Stimulated activated CD4-positive, alpha-beta T cell treated with anti-CD3 and anti-CD28 coated beads, Interleukin-1b, Interleukin-23, amount 100 ng/mL, for 1 hour (primary cell): ENCODE measurements around the gene E2F7.
"Not testable (repeated sequence)": the region's sequence is repeated elsewhere in the genome, so short reads cannot be mapped to it uniquely, and the experiment has no call there.

ENCODE experiments used
- DNase-seq, 2 donors: peaks; one replicate each; pipeline ENCODE4 v3.0.0-alpha.2; 2020; ENCODE audit warnings: low read depth in 2 of 2

The E2F7 gene, protein sequence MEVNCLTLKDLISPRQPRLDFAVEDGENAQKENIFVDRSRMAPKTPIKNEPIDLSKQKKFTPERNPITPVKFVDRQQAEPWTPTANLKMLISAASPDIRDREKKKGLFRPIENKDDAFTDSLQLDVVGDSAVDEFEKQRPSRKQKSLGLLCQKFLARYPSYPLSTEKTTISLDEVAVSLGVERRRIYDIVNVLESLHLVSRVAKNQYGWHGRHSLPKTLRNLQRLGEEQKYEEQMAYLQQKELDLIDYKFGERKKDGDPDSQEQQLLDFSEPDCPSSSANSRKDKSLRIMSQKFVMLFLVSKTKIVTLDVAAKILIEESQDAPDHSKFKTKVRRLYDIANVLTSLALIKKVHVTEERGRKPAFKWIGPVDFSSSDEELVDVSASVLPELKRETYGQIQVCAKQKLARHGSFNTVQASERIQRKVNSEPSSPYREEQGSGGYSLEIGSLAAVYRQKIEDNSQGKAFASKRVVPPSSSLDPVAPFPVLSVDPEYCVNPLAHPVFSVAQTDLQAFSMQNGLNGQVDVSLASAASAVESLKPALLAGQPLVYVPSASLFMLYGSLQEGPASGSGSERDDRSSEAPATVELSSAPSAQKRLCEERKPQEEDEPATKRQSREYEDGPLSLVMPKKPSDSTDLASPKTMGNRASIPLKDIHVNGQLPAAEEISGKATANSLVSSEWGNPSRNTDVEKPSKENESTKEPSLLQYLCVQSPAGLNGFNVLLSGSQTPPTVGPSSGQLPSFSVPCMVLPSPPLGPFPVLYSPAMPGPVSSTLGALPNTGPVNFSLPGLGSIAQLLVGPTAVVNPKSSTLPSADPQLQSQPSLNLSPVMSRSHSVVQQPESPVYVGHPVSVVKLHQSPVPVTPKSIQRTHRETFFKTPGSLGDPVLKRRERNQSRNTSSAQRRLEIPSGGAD

DNA sequence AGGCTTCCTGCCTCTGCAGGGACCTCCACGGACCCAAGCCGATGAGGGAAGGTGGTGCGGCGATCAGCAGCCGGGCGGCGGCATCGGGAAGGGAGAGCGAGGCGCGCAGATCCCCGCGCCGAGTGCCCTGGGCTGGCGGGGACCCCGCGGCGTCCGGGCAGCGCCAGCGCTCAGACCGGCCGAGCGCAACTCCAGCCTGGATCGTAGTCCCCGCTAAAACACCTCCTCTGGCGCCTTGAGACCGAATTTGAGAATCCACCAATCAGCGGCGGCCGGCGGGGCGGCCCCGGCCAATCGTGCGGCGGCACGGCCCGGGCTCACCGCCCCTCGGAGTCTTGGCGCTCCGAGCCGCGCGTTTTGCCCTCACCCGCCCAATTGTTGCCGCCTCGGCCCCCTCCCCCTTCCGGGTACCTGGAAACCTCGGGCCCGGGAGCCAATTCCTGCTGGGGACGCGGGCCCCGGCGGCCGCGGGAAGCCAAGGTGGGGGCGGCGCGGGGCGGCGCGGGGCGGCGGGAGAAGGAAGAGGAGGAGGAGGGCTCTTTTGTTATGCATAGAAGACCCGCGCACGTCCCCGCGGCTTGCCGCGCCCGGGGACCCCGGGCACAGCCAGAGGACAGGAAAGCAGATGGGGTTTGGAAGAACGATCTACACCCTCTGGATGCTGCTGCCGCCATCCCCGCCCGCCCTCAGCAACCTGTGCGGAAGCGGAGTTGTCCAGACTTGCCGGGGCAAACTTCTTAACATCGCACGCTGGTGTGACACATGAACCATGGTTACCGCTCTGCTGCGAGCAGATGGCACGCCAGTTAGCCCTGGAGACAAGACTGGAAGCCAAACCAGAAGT, at the start of gene E2F7:
Gene E2F7, minus strand, starts transcription at position 209 of the 844 bp plus-strand sequence. CDS start 934 bp downstream, outside the sequence.
- peak; percentile 29 to 72 for DNase-seq

DNA sequence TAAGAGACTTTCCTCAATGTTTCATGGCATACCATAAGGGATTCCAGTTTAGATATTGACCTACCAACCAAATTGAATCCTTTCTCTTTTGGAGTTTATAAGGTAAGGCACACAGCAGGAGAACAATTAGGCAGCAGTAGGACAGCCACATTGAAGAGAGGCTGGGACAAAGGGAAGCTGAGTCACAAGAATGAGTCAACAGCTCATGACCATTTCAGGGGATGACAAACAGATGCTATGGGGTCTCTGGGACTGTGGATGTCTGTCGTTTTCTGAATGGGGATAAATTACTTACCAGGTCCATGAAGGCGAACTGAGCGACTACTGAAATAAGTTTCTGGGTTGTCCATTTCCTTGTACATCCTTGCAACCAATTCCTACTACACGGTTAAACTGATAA, 48.6 kb upstream of the E2F7 start:
- no peak for DNase-seq

DNA sequence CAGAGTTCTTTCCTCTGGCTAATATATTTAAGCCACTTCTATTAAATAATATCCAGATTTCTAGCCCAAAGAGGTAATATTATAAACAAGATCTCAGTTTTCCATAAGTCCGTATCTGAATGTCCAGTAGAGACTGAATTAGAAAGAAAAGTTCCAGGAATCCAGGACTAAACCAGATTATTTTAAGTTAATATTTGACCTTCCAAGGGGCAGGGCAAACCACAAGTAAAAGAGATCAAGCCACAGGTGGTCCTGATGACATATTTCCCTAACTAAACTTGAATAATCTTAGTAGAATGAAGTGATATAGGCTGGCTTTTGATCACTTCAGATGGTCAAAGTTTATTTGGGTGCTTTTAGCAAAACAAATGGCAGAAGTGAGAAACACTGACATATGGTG, 43.3 kb upstream of the E2F7 start:
- no peak for DNase-seq

DNA sequence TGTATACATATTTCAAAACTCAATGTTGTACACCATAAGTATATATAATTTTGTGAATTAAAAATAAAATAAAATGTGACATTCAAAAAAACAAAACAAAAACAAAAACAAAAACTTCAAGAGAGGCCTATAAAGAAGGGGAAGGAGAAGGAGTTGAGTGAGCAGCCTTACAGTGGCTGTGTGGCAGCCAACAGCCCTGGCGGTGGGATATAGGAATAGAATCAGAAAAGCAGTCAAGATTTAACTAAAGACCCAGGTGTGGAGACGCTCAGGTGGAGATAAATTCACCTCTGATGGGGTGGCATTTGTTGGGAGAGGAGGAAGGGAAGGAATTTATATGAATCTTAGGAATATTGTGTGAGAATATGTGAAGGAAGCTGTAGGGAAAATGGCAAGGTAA, 41.8 kb upstream of the E2F7 start:
- no peak for DNase-seq

DNA sequence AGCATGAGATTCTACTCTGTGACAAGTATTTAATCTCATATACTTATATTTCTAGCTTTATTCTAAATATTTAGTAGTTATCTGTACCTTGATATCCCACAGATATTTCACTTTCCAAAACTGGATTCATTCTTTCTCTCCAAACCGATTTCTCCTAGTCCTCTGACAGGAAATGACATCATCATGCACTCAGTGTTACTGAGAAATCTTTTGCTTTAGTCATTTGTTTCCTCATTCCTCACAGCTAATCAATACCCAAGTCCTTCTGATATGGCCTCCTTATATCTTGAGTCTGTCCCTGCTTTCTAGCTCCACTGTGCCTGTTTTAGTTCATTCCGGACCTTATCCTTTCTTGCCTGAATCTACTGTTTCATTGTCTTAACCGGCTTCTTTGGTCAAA, 39.4 kb upstream of the E2F7 start:
- DNase-seq, result no peak

DNA sequence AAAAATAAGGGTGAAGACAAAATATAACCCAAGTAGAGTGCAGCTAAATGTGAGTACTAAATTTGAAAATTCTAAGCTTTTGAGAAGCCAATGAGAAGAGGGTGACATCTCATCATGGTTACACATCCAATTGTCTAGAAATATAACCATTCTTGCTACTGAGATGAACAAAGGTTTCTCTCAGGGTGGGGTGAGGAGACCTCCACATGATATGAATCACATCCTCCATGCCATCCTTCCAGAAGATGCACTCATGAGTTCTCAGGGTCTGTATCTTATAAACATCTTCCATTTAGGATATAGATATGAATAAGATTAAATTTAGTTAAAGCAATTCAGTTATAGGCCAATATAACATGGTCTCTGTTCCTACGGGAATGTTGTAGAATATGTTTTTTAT, 38.9 kb upstream of the E2F7 start:
- no peak for DNase-seq

DNA sequence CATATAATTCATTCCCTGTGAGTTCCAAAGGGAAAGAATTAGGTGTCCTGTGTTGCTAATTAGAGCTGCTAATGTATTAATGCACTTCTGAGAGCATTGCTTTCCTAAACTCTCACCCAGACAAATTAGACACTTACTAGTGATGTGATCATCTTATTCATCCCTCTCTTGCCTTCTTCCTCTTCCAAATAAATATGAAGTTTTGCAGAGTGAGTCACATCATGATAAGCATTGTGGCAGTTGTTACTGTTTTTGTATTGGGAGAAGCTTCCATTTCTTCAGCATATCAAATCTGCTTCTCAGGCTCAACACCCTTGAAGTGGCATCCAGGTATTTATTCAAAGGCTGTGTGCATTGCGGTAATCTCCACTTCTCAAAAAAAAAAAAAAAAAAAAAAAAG, 37.3 kb upstream of the E2F7 start:
- no peak for DNase-seq

DNA sequence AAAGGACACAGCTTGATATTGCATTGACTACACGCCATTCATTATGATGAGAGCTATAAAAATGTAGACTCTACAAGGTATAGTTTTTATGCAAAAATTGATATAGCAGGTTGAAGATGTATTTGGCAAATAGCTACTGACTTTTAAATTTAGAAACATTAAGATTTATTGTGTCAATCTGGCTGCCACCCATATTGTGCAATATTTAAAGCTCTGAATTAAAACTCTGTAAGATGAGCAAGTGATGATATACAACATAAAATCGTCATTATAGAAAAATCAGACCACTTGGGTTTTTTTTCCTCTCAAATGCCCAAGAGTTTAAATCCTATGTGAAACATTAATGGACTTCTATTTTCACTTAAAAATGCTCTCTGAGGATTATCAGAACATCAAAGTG, 36.8 kb upstream of the E2F7 start:
- no peak for DNase-seq

DNA sequence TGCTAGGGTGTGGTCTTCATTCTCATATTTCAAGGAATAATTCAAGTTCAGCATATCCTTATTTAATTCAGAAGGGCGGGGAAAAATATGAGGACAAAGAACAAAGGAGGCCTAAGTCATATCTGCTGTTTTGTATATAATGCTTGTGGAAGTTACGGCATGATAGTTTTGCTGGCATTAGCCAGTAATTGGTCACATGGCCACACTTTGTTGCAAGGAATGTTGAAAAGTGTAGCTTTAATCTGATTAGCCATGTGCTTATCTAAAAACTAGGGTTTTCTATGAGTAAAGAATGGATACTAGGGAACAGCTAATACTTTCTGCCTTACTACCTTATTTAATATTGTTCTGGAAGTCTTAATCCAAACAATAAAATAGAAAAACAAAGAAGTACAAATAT, 34.4 kb upstream of the E2F7 start:
- no peak for DNase-seq

DNA sequence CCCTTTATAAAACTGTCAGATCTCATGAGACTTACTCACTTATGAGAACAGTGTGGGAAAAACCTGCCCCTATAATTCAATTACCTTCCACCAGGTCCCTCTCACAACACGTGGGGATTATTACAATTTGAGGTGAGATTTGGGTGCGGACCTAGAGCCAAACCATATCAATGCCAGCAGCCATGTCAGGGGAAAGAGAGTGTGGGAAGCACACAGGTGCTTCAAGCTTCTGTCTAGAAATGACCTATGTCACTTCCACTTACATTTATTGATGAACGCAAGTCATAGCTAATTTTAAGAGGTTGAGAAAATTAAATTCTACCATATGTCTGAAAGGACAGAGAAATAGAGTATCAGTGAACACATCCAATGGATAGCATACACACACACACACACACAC, 32.5 kb upstream of the E2F7 start:
- no peak for DNase-seq

DNA sequence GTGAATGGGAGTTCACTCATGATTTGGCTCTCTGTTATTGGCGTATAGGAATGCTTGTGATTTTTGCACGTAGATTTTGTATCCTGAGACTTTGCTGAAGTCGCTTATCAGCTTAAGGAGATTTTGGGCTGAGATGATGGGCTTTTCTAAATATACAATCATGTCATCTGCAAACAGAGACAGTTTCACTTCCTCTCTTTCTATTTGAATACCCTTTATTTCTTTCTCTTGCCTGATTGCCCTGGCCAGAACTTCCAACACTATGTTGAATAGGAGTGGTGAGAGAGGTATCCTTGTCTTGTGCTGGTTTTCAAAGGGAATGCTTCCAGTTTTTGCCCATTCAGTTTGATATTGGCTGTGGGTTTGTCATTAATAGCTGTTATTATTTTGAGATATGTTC, 26.9 kb upstream of the E2F7 start:
- not testable (repeated sequence) for DNase-seq

DNA sequence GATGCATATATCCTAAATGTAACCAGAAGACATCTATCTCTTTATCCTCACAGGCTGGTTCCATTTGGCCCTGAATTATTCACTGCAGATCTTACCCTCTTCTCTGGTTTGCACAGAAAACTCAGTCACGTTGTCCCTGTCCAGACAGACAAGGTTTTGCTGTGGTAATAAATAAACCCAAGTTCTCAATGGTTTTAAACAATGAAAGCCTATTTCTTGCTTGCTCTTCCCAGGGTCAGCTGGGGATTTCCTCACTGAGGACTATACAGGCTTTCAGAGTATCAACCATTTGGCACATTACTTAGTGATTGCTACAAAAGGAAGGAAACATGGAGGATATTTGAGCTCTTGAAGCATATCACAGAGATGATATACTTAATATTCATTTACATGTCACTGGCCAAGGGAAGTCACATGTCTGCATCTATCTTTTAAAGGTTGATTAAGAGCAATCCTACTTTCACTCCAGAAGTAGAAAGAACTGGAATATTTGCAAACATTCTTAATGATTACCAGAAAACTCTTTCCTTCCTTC, 24.4 kb upstream of the E2F7 start:
- DNase-seq, result no peak

DNA sequence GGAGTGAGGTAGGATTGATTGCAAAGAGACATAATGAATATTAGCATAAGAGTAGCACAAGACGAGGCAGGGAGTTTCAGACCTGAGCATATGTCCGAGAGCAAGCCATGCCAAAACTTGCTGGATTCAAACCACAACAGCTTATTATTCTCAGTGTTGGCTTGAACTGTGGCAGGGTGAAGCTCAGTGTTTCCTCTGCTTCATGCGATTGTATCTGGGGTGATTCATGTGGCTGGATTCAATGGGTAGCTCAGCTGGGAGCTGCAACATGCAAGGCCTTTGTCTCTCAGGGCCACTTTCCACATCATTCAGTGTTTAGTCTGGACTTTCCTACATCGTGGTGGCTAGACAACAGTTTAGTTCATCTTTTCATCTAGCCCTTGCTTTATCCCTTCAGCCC, 22.1 kb upstream of the E2F7 start:
- no peak for DNase-seq

DNA sequence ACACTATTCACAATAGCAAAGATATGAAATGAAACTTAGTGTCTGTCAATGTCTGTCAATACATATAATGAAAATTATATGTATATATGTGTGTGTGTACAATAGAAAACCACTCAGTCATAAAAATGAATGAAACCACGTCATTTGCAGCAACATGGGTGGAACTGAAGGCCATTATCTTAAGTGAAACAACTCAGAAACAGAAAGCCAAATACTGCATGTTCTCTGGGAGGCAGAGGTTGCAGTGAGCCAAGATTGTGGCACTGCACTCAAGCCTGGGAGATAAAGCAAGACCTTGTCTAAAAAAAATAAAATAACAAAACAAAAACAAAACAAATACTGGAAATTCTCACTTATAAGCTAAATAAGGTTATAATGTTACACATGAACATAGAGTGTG, 16.7 kb upstream of the E2F7 start:
- no peak for DNase-seq

DNA sequence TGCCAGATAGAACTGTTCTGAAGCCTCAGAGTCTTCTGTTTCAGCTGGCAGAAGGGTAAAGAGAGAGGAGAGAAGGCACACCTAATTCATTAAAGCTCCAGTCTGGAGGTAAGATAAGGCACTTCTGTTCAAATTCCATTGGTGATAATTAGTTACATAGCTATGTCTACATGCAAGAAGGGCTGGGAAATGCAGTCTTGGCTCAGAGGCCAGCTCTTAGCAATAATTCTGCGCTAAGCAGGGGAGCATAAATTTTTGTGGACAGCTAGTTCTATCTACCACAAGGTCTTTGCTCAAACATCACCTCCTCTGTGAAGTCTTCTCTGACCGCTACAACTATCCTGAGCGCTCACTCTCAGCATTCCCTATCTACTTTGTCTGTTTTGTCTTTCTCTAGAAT, 14.3 kb upstream of the E2F7 start:
- no peak for DNase-seq

DNA sequence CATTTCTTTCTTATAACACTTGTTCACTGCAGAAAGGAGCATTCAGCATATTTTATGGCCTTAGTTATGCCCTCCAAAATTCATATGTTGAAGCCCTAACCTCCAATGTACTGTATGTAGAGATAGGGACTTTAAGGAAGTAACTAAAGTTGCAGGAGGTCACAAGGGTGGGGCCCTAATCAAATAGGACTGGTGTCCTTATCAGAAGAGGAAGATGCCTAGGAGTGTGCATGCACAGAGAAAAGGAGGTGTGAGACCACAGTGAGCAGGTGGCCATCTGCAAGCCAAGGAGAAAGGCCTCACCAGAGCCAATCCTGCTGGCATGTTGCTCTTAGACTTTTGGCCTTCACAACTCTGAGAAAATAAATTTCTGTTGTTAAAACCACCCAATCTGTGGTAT, 12.9 kb upstream of the E2F7 start:
- DNase-seq, result no peak

DNA sequence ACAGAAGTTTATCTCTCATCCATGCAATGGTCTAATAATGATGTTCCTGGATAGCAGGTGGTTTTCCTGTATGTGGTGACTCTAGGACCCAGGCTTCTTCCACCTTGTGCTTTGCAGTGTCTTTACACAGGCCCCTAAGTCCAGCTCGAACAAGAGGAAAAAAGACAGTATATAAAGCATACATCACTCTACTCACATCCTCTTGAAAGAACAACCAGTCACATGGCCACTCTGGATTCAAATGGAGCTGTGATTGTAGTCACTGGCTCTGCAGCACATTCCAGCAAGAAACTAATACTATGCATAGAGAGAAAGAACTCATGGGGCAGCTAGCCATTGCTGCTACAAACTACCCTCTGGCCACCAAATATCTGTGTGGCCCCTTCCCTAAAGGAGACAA, 11.5 kb upstream of the E2F7 start:
- DNase-seq, result no peak

DNA sequence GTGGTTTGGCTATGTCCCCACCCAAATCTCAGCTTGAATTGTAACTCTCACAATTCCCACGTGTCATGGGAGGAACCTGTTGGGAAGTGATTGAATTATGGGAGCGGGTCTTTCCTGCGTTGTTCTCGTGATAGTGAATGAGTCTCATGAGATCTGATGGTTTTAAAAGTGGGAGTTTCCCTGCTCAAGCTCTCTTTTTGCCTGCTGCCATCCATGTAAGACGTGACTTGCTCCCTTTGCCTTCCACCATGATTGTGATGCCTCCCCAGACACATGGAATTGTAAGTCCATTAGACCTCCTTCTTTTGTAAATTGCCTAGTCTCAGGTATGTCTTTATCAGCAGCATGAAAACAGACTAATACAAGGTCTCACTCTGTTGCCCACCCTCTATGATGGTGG, 8.5 kb upstream of the E2F7 start:
- DNase-seq, result not testable (repeated sequence)

DNA sequence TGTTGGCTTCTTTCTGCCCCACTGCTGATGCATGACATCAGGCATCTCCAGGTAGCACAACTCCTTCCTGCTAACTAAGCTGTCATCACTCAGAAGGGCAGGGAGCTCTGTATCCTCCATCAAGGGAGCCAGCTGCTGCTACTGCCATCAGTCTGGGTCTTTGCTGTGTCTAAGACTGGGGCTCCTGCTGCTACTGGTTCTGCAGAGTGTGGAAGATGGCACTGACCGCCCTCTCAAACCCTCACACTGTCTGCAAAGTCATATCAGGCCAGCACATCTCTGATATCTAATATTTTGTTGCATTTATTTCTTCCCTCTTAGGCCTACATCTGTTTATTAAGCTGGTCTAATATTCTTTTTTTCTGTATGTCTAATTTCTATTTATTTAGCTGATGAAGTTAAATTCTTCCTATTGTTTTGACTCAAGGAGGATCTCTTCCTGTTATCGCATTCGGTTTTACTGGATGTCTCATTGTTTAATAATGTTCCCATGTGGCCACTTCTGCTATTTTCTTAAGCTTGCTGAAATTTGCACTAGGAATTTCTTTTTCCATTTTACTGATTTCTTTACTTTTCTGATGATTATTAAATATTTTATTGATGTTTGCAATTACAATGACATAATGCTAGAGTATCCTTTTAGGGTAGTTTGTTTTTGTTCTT, 7.6 kb upstream of the E2F7 start:
- no peak for DNase-seq

DNA sequence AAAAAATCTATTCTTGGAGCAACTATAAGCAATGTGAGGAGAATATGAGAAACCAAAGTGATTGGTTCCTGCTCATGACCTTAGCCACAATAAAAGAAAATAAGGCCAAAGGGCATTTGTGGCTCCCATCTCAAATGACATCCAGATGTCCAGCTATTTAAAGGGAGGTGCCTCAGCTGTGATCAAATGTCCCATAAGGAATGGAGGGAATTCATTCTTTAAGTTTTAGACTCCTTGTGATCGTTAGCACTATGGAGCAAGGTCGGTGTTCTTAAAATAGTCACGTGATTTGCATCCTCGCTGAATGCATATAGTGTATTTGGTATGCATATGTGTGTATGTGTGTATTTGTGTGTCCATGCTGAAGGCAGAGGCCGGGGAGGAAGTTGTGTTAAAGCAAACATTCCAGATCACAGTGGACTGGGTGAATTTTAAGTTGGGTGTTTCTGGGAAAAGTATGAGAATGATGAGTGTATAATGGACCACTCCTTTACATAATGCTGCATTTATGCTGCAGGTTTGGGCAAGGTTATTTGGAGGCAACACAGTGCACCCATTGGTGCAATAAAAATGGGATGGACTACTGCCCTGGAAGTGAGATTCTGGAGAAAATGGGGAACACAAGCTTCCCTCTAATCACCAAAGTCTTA, 5.6 kb upstream of the E2F7 start:
- DNase-seq, result no peak

DNA sequence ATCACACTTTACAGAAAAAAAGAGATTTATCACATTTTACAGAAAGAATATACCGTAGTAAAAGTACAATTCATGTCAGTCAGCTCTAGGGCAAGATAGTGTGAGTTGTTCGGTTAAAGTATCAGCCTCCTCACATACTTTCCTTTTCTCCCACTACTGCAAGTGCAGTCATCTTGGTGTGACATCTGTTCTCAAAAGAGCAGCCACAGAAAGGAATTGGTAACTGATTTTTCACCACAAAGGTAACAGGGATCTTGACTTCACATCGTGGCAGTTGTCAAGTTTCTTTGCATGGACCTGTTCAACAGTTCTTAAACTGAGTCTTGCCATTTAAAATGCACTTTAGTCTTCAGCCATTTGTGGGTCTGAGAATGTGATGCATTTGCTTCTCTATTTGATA, 5.0 kb upstream of the E2F7 start:
- DNase-seq, result no peak
